Epithelial cell of esophagus (primary cell): ENCODE data around the gene RNF220.
A peak's percentile ranks its signal among the peaks of the same experiment; 100 is the strongest.

Experiments
- DNase-seq: peaks from one replicate; pipeline ENCODE4 v3.0.0; 2010; ENCODE audit warnings: low read depth
- H3K4me3 ChIP-seq: 2 replicates; pipeline ENCODE4 v1.5.1; 2011; ENCODE audit warnings: mild to moderate bottlenecking, low read length, control low read depth
- CTCF ChIP-seq: IDR thresholded peaks from 2 replicates; pipeline ENCODE4 v1.5.1; 2011; ENCODE audit warnings: low read depth, mild to moderate bottlenecking, low read length, control low read depth, inconsistent platforms; ENCODE audit not compliant: insufficient read depth; ENCODE audit errors: missing control alignments

RNF220 gene

DNA sequence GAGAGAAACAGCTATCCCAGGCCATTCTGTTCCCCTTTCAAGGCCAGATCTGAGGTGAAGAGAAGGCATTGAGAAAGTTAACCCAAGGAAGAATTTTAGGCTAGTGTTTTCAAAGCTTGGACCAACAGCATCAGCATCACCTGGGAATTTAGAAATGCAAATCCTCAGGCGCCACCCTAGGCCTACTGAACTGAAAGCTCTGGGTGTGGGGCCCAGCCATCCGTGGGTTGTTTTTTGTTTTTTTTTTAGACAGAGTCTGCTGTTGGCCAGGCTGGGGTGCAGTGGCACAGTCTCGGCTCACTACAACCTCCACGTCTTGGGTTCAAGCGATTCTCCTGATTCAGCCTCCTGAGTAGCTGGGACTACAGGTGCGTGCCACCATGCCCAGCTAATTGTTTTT, 98.6 kb downstream of the RNF220 start:
- DNase-seq = no peak
- no peak for TF ChIP-seq CTCF
- H3K4me3 ChIP-seq = no peak overlapping the region

GRCh38 chr1:44505210-44505993, 100.3 kb downstream of the RNF220 start:
- TF ChIP-seq CTCF = no peak
- H3K4me3 ChIP-seq = no peak overlapping the region
- no peak for DNase-seq

DNA sequence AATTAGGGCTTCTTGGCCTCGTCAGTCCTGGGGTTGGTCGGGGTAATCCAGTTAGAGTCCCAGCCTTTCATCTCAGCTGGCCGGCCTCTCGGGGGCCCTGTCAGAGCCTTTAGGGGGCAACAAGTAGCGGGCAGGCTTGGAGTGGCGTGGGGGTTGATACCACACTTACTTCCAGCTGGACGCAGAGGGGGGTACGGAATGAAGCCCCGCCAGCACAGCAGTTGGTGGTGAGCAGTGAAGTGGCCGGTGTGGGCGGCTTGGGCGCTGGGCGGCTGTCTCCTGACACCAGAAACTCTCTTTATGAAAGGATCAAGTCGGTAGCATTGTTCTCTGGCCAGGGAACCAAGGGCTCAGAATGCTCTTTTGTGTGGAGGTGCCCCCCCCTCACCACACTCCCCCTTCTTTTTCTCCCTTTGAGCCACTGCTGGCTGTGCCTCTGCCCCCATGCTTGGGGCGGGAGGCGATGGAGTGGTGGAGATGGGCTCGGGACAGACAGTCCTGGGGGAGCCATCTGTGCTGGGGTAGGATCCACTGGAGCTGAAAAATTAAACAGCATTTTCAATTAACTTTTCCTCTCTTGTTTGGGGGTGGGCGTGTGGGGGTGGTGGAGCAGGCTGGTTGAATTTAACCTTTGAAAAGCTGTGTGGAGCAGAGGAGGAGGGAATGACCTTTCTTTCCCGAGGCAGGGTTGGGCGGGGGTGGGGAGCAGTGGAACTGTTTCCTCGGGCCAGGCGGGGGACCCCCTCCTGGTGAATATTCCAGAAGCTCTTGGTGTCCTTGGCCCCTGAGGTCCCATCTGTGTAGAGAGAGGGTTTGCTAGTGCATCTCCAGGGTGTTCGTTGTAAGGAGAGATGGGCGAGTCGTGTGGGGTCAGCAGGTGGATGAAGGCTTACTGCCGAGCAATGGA, 102.7 kb downstream of the RNF220 start:
- no peak overlapping the region for H3K4me3 ChIP-seq
- DNase-seq = no peak
- no peak for TF ChIP-seq CTCF

DNA sequence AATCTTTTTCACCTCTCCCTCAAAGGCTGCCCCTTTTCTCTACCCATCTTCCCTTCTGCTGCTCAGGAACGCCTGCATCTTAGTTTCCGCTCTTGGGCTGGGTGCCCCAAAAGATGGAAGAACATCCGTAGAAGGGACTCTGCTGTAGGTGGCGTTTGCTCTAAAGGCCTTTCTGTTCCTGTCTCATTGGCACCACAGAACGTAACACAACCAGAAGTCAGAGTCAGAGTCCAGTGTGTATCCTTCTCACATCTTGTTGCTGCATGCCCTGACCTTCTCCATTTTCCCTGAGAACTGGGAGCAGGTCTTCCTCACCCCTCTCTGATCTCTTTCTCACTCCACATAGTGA, 103.3 kb downstream of the RNF220 start:
- TF ChIP-seq CTCF = no peak

DNA sequence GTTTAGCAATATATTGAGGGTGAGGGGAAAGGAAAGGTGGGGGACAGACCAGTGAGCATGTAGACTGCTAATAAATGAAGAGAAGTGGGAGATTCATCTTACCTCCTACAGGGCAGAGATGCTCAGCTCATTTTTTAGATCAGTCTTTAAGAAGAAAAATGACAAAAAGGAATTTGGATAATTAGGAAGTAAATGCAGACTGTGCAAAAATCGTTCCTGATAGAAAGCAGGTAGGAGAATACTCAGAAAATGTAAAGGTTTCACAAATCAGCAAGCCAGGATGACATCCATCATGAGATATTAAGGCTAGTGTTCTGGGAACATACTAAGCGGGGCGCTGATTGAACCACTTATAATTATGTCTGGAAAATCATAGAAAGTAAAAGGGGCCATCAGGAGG, 106.3 kb downstream of the RNF220 start:
- H3K4me3 ChIP-seq = no peak overlapping the region
- DNase-seq = no peak
- TF ChIP-seq CTCF = no peak

More for the DNA sequence above, 103.3 kb downstream of the RNF220 start:
- no peak for DNase-seq
- no peak overlapping the region for H3K4me3 ChIP-seq

- peak; percentile 25 for DNase-seq
- TF ChIP-seq CTCF = no peak
These were observed 106.7 kb downstream of the RNF220 start for GRCh38 chr1:44511769-44512168.

More at GRCh38 chr1:44511769-44512168, 106.7 kb downstream of the RNF220 start:
- H3K4me3 ChIP-seq = no peak overlapping the region
